SK-N-SH (cell line): ENCODE measurements around the gene FAM20A. TPM values are rescaled to one million over a fixed set of nuclear protein-coding genes. Genes with fewer than 3 reads are reported as not detected.
"Not testable (repeated sequence)": the region's sequence is repeated elsewhere in the genome, so short reads cannot be mapped to it uniquely, and the experiment has no call there.

Experiments
- CTCF ChIA-PET: fragments of 300-600, 350-600 bp; formaldehyde crosslinking; extraction: SDS; loops from one replicate; lab custom pipeline; 2021; lab: Yijun Ruan, JAX
- POLR2A ChIA-PET: fragments of 350-600 bp; sonication (Branson Sonifier 250); formaldehyde crosslinking; extraction: SDS; loops from one replicate; lab custom pipeline; 2020; ENCODE audit warnings: antibody characterized with exemption, inconsistent platforms; lab: Yijun Ruan, JAX
- DNase-seq: peaks from one replicate; pipeline ENCODE4 v3.0.0; 2012
- H2AFZ ChIP-seq: fragments of 200-600 bp; sonication (generic); 2 replicates; pipeline ENCODE4 v1.8.1; 2016; ENCODE audit warnings: antibody characterized with exemption, mild to moderate bottlenecking, low read depth
- H3F3A ChIP-seq: fragments of 200-600 bp; sonication (generic); replicated peaks from 2 replicates; pipeline ENCODE3; 2016; ENCODE audit warnings: antibody characterized with exemption, mild to moderate bottlenecking; ENCODE audit not compliant: insufficient read depth
- H3K27ac ChIP-seq, 2 experiments: fragments of 200-500 bp in 1 of 2; fragments of 200-600 bp in 1 of 2; sonication (Bioruptor generic) in 1 of 2; sonication (generic), shearing (Covaris generic) in 1 of 2; 2 replicates each; pipeline versions ENCODE4 v1.5.1 to v1.6.1; 2014 to 2016; ENCODE audit warnings: low read depth in 2 of 2, inconsistent platforms in 1 of 2, low read length in 1 of 2, mild to moderate bottlenecking in 1 of 2, mixed read lengths in 1 of 2
- H3K27me3 ChIP-seq: fragments of 200-600 bp; sonication (generic), shearing (Covaris generic); 2 replicates; pipeline ENCODE4 v1.6.1; 2016; ENCODE audit warnings: mixed run types; ENCODE audit not compliant: insufficient read depth
- H3K36me3 ChIP-seq, 2 experiments: fragments of 200-500 bp in 1 of 2; fragments of 200-600 bp in 1 of 2; sonication (Bioruptor generic) in 1 of 2; sonication (generic) in 1 of 2; replicated peaks in 1 of 2; 2 replicates each; pipeline versions ENCODE3 to v1.5.1; 2014 to 2016; ENCODE audit warnings: low read length in 1 of 2, mild to moderate bottlenecking in 1 of 2; ENCODE audit not compliant: insufficient read depth in 2 of 2, control insufficient read depth in 1 of 2
- H3K4me1 ChIP-seq, 2 experiments: fragments of 200-500 bp in 1 of 2; fragments of 200-600 bp in 1 of 2; sonication (Bioruptor generic) in 1 of 2; sonication (generic), shearing (Covaris generic) in 1 of 2; 2 replicates each; pipeline versions ENCODE4 v1.5.1 to v1.6.1; 2014 to 2016; ENCODE audit warnings: low read depth in 1 of 2, low read length in 1 of 2, mixed run types in 1 of 2; ENCODE audit not compliant: insufficient read depth in 2 of 2, control insufficient read depth in 1 of 2
- H3K4me2 ChIP-seq: fragments of 200-600 bp; sonication (generic), shearing (Covaris generic); 2 replicates; pipeline ENCODE4 v1.6.1; 2017; ENCODE audit warnings: mixed run types
- H3K4me3 ChIP-seq, 2 experiments: fragments of 200-500 bp in 1 of 2; fragments of 200-600 bp in 1 of 2; sonication (Bioruptor generic) in 1 of 2; sonication (generic), shearing (Covaris generic) in 1 of 2; 2 replicates each; pipeline versions ENCODE4 v1.5.1 to v1.8.1; 2014 to 2016; ENCODE audit warnings: low read depth in 2 of 2, inconsistent platforms in 1 of 2, low read length in 1 of 2, mild to moderate bottlenecking in 1 of 2, mixed read lengths in 1 of 2, moderate library complexity in 1 of 2
- H3K79me2 ChIP-seq: fragments of 200-600 bp; sonication (generic); 2 replicates; pipeline ENCODE4 v1.8.1; 2017; ENCODE audit warnings: mild to moderate bottlenecking; ENCODE audit not compliant: insufficient read depth
- H3K9ac ChIP-seq: fragments of 200-600 bp; sonication (generic); 2 replicates; pipeline ENCODE4 v1.6.1; 2017; ENCODE audit warnings: mixed run types
- H3K9me2 ChIP-seq: fragments of 200-600 bp; sonication (generic); 2 replicates; pipeline ENCODE4 v1.6.1; 2017; ENCODE audit warnings: mixed run types
- H3K9me3 ChIP-seq: fragments of 200-600 bp; sonication (generic); 2 replicates; pipeline ENCODE4 v1.6.1; 2017; ENCODE audit warnings: mixed run types, mild to moderate bottlenecking, moderate library complexity
- H4K20me1 ChIP-seq: fragments of 200-600 bp; sonication (generic); 2 replicates; pipeline ENCODE4 v1.6.1; 2017; ENCODE audit warnings: mild to moderate bottlenecking, mixed run types; ENCODE audit not compliant: insufficient read depth
- CHD2 ChIP-seq: fragments of 150-350 bp; IDR thresholded peaks from 2 replicates; pipeline ENCODE4 v1.6.1; 2018; ENCODE audit warnings: low read length; ENCODE audit not compliant: partially characterized antibody
- FOXJ3 ChIP-seq: sonication (generic); formaldehyde crosslinking; IDR thresholded peaks from 2 replicates; pipeline ENCODE4 v1.5.1; 2020; ENCODE audit warnings: mild to moderate bottlenecking, missing genetic modification reagents
- GATA2 ChIP-seq: sonication (generic); formaldehyde crosslinking; IDR thresholded peaks from 2 replicates; pipeline ENCODE4 v1.5.0; 2020; ENCODE audit warnings: mild to moderate bottlenecking, missing genetic modification reagents
- JUND ChIP-seq: IDR thresholded peaks from 2 replicates; pipeline ENCODE4 v1.4.0; 2012
- MAX ChIP-seq: IDR thresholded peaks from 2 replicates; pipeline ENCODE4 v1.4.0; 2012; ENCODE audit warnings: low read depth
- MXI1 ChIP-seq: IDR thresholded peaks from 2 replicates; pipeline ENCODE4 v1.6.1; 2012; ENCODE audit warnings: mild to moderate bottlenecking, low read depth, low read length, improper control_type of control experiment
- NFIC ChIP-seq: IDR thresholded peaks from 2 replicates; pipeline ENCODE4 v1.4.0; 2012; ENCODE audit warnings: borderline replicate concordance
- NRF1 ChIP-seq: IDR thresholded peaks from 2 replicates; pipeline ENCODE4 v1.6.1; 2012; ENCODE audit warnings: low read depth, mild to moderate bottlenecking, low read length
- RCOR1 ChIP-seq: fragments of 150-350 bp; IDR thresholded peaks from 2 replicates; pipeline ENCODE4 v1.6.1; 2017; ENCODE audit warnings: antibody characterized with exemption, low read length
- REST ChIP-seq: IDR thresholded peaks from 2 replicates; pipeline ENCODE4 v1.6.1; 2012; ENCODE audit warnings: mild to moderate bottlenecking, low read depth, low read length, moderate library complexity
- RFX5 ChIP-seq: IDR thresholded peaks from 2 replicates; pipeline ENCODE4 v1.6.1; 2012; ENCODE audit warnings: mild to moderate bottlenecking, improper control_type of control experiment, low read length
- RXRA ChIP-seq: IDR thresholded peaks from 2 replicates; pipeline ENCODE4 v1.4.0; 2012; ENCODE audit warnings: low read depth, mild to moderate bottlenecking, borderline replicate concordance
- SIN3A ChIP-seq: IDR thresholded peaks from 2 replicates; pipeline ENCODE4 v1.6.1; 2012; ENCODE audit warnings: low read depth, mild to moderate bottlenecking, low read length, moderate library complexity, borderline replicate concordance
- SMC3 ChIP-seq: IDR thresholded peaks from 2 replicates; pipeline ENCODE4 v1.6.1; 2012; ENCODE audit warnings: low read depth, low read length, improper control_type of control experiment
- TEAD4 ChIP-seq: IDR thresholded peaks from 2 replicates; pipeline ENCODE4 v1.4.0; 2012; ENCODE audit warnings: mild to moderate bottlenecking, borderline replicate concordance; ENCODE audit not compliant: insufficient read depth
- ZBTB33 ChIP-seq: IDR thresholded peaks from 2 replicates; pipeline ENCODE4 v1.4.0; 2012; ENCODE audit warnings: low read depth, borderline replicate concordance
- WGBS: methylation state at CpG from one replicate; pipeline ENCODE4 v1.1.6; 2017; ENCODE audit warnings: low lambda C conversion rate; 5-methylcytosine and 5-hydroxymethylcytosine counted together
- polyA plus RNA-seq, 3 experiments: library from polyadenylated mRNA; depleted of rRNA; stranded (reverse); fragments of >200 nt; gene quantifications; 2 replicates each; pipeline ENCODE4 v1.2.3, GENCODE V29; 2012

FAM20A gene
- polyA plus RNA-seq, 1 of the 3 experiments (the other 2 are of a cell fraction) = not detected

- Histone ChIP-seq H3K9me2 (no peaks in the 10 kb centered on the region), H3K9ac (no peak overlapping the region), H3F3A (peaks cover 3% of the 10 kb centered on the region), H3K27ac (no peak overlapping the region), H3K27me3 (no peaks in the 10 kb centered on the region), H3K4me2 (no peak overlapping the region), H3K79me2 (peaks cover 95% of the 10 kb centered on the region), H3K9me3 (no peaks in the 10 kb centered on the region), H4K20me1 (peaks cover 81% of the 10 kb centered on the region), H3K4me1 (peaks cover 17 to 28% of the 10 kb centered on the region in 2 experiments; a peak in 2 of 4 replicates), H3K36me3 (peaks cover 62 to 73% of the 10 kb centered on the region in 2 experiments), H3K4me3 (no peak overlapping the region), H2AFZ (no peak overlapping the region)
- DNase-seq = no peak
- no peak for TF ChIP-seq FOXJ3 (CRISPR knock-in tag)
- TF ChIP-seq NRF1 = no peak
- no peak for TF ChIP-seq GATA2 (CRISPR knock-in tag)
- TF ChIP-seq SIN3A = no peak
- TF ChIP-seq RCOR1 = no peak
- CTCF ChIA-PET = interaction anchor here (1.5 kb wide), 1 partner anchor 17 kb away, joined by 3 read pairs; no protein-coding TSS in a partner anchor
- 94% methylated on average over 8 of the region's 9 CpGs for WGBS
- POLR2A ChIA-PET = no interaction called here
Measured at GRCh38 chr17:68518063-68518815, 82.9 kb downstream of the FAM20A start.

GRCh38 chr17:68517605-68518004, 83.6 kb downstream of the FAM20A start:
- H3K4me2 ChIP-seq, H3K4me3 ChIP-seq, H3K9me2 ChIP-seq, CTCF ChIA-PET, H3K27me3 ChIP-seq, H3F3A ChIP-seq, H3K27ac ChIP-seq, H2AFZ ChIP-seq, DNase-seq, POLR2A ChIA-PET, H3K9ac ChIP-seq, H3K9me3 ChIP-seq: not testable (repeated sequence)
- WGBS = 97% methylated on average over 3 of the region's 3 CpGs
- peaks cover 17 to 25% of the 10 kb centered on the region in 2 experiments; a peak in 2 of 4 replicates for H3K4me1 ChIP-seq
- peaks cover 56 to 67% of the 10 kb centered on the region in 2 experiments for H3K36me3 ChIP-seq
- H4K20me1 ChIP-seq = peaks cover 80% of the 10 kb centered on the region
- H3K79me2 ChIP-seq = peaks cover 100% of the 10 kb centered on the region

GRCh38 chr17:68516732-68517131, 84.4 kb downstream of the FAM20A start:
- H3K27ac ChIP-seq = no peak overlapping the region
- H3K9ac ChIP-seq = no peak overlapping the region
- no peaks in the 10 kb centered on the region for H3K27me3 ChIP-seq
- ChIA-PET POLR2A (no interaction called here), CTCF (interaction anchor here (0.9 kb wide), 1 partner anchor 9 kb away, joined by 4 read pairs; no protein-coding TSS in a partner anchor)
- peaks cover 3% of the 10 kb centered on the region for H3F3A ChIP-seq
- peaks cover 95% of the 10 kb centered on the region for H3K79me2 ChIP-seq
- H3K4me1 ChIP-seq = peaks cover 17 to 21% of the 10 kb centered on the region in 2 experiments; a peak in 2 of 4 replicates
- peaks cover 51 to 58% of the 10 kb centered on the region in 2 experiments for H3K36me3 ChIP-seq
- no peaks in the 10 kb centered on the region for H3K9me3 ChIP-seq
- no peak for DNase-seq
- 78% methylated on average over 1 of the region's 1 CpG for WGBS
- no peaks in the 10 kb centered on the region for H3K9me2 ChIP-seq
- H3K4me3 ChIP-seq = no peak overlapping the region
- H2AFZ ChIP-seq = no peak overlapping the region
- H3K4me2 ChIP-seq = no peak overlapping the region
- peaks cover 71% of the 10 kb centered on the region for H4K20me1 ChIP-seq
- TF ChIP-seq RFX5 = no peak
- TF ChIP-seq MAX = no peak
- TF ChIP-seq CHD2 = no peak
- TF ChIP-seq REST = no peak
- TF ChIP-seq MXI1 = no peak
- TF ChIP-seq SMC3 = no peak
- no peak for TF ChIP-seq RXRA
- TF ChIP-seq JUND = no peak
- no peak for TF ChIP-seq TEAD4
- no peak for TF ChIP-seq FOXJ3 (CRISPR knock-in tag)
- TF ChIP-seq ZBTB33 = no peak
- no peak for TF ChIP-seq NFIC
